ENCODE measurements around the gene ESRRB.

ESRRB gene

GRCh38 chr14:76375947-76376404, at the start of gene ESRRB:
Gene ESRRB (plus strand): TSS chr14:76376137. CDS start chr14:76376402, 265 bp downstream.
- no peak for DNase-seq

GRCh38 chr14:76326918-76327689, 48.8 kb upstream of the ESRRB start:
- DNase-seq: no peak

GRCh38 chr14:76328457-76329137, 47.3 kb upstream of the ESRRB start:
- no peak for DNase-seq

- no peak for DNase-seq
These were observed 46.6 kb upstream of the ESRRB start for GRCh38 chr14:76329154-76329928.

GRCh38 chr14:76329951-76330350, 46.0 kb upstream of the ESRRB start:
- no peak for DNase-seq

- DNase-seq: no peak
These were observed 45.3 kb upstream of the ESRRB start for GRCh38 chr14:76330411-76331327.

GRCh38 chr14:76331328-76332011, 44.5 kb upstream of the ESRRB start:
- no peak for DNase-seq

- no peak for DNase-seq
These were observed 42.3 kb upstream of the ESRRB start for GRCh38 chr14:76333664-76334063.

GRCh38 chr14:76334316-76334715, 41.6 kb upstream of the ESRRB start:
- DNase-seq: no peak

- no peak for DNase-seq
These were observed 39.1 kb upstream of the ESRRB start for GRCh38 chr14:76336876-76337275.

- DNase-seq: no peak
These were observed 38.0 kb upstream of the ESRRB start for GRCh38 chr14:76337635-76338545.

- no peak for DNase-seq
These were observed 36.0 kb upstream of the ESRRB start for GRCh38 chr14:76339728-76340615.

GRCh38 chr14:76343386-76343785, 32.6 kb upstream of the ESRRB start:
- no peak for DNase-seq

GRCh38 chr14:76346391-76347160, 29.4 kb upstream of the ESRRB start:
- DNase-seq: no peak

- no peak for DNase-seq
These were observed 27.0 kb upstream of the ESRRB start for GRCh38 chr14:76348898-76349297.

GRCh38 chr14:76349993-76350392, 25.9 kb upstream of the ESRRB start:
- DNase-seq: no peak

- DNase-seq: no peak
These were observed 25.3 kb upstream of the ESRRB start for GRCh38 chr14:76350671-76351070.

GRCh38 chr14:76351941-76352340, 24.0 kb upstream of the ESRRB start:
- DNase-seq: no peak
